Activated T-cell treated with anti-CD3 and anti-CD28 coated beads, Interleukin-2, amount 50 U/mL, for 48 hours (primary cell): ENCODE data around the gene CNPPD1.
A peak's percentile ranks its signal among the peaks of the same experiment; 100 is the strongest.

Experiments
- DNase-seq, 2 experiments: peaks; one replicate each; pipeline ENCODE4 v3.0.0-alpha.2; 2020

The CNPPD1 gene

DNA sequence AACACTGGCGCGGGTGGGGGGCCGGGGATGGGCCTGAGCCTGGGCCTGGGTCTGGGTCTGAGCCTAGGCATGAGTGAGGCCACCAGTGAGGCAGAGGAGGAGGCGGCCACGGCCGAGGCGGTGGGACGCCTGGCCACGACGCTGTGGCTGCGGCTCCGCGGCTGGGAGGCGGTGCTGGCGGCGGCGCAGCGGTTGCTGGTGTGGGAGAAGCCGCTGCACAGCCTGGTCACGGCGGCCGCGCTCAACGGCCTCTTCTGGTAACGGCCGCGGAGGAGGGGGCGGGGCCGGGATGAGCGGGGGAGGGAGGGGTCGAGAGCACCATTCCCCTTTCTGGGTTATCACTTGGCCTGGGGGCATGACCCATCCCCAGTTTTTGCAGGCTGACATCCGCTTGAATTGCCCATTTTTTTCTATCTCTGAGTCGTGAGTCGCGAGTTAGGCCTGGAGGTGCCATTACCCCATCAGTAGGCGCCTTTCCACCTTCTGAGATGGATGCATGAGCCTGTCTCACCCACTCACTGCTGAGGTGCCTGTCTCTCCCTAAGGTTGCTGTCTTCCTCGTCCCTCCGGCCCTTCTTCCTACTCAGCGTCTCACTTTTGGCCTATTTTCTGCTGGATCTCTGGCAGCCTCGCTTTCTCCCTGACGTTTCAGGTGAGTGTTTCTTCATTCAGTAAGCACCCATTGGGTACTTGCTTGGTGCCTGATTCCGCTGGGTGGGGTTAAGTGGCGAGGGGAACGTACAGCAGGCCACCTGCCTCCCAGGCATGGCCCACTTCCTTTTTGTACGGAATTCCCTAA is 1.9 kb upstream of the CNPPD1 start:
- DNase-seq: peak in 1 of 2 experiments; percentile 48

DNA sequence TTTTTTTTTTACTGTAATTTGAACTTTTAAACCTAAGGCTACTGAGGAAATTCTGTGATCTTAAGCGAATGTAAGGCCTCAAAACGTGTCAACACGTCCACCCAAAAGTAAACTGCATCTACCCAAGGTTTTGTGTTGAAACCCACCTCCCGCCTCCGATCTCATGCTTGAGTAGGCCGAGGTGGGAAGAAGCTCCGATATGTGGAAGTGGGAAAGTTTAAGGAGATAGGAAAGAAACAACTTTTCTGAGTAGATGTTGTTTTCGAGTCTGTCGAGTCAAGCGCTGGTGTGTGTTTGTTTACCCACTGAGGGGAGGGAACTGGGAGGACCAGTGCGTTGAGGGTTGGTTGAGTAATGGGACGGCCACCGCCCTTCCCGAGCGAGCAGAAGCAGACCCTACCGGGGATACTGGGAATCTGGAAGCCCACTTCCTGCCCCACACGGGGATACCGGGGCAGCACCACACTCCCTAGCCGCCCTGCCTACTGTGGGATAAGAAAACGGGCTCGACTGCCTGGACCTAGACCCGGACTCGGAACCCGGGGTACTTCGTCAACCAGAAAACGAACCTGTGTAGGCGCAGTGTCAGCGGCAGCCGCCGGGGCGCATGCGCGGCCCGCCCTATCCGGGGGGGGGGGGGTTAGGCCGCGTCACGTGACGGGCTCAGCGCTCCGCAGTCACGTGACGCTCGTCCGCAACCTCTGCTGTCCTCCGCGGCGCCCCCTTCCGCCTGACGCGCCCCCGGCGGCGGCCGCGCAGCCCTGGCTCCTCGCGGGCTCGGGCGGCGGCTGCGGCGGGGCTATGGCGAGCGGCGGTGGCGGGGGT is 1.0 kb upstream of the CNPPD1 start, which contains the start of gene RETREG2:
RETREG2 (plus strand) TSS at position 724 of the 825 bp plus-strand sequence; CDS start at position 802, 78 bp downstream.
- DNase-seq: peak; percentile 85 to 88

DNA sequence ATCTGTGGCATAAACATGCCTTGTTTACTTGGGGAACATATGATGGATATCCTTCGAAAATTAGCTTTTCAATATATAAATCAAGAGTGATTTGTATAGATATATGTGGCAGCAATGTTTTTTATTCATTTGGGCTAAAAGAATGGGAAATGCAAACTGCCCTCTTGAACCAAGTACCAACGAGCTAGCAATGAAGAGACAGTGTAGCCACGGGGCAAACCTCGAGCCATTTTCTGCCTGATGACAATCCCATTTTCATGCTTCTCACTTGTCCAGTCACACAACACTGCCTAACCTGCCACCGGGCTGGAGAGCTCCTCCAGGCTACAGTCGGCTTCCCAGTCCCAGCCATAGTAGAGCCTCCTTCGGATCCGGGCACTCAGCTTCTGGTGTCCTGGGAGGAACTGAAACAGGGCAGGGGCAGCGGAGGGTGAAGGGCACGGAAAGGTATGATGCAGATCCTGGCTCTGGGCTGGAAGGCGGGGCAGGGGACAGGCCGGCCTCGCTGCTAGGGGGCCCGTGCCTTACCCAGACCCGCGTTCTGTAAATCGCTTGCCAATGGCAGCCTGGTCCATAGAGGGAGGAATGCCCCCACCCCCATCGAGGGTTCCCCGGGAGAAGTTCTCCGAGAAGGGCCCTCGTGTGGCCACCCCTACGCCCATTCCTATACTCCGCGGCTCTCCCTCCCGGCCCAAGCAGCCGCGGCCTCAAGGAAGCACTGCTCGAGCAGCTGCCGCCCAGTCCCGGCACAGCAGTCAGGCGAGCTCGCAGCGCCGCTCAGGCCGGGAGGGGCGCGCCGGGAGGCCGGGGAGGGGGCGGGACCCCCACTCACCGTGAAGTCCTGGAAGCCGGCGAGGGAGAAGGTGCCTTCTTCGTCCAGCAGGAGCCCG is 552 bp downstream of the CNPPD1 start:
- DNase-seq: peak; percentile 53 to 58

DNA sequence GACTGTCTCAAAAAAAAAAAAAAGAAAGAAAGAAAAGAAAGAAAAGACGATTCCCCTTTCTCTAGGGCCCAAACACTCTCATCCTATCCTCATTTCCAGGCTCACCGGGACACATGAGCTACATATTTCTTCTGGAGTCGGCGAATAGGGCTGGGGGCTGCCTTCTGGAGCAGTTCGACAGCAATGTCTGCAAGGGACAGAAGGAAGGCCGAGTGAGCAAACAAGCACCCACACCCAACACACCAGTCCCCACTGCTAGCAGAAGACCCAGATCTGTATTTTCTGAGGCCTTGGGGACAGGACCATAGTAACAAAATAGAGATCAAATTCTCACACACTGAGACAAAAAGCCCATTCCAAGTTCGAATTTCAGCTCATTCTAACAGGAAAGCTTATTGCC is 1.2 kb downstream of the CNPPD1 start:
- no peak for DNase-seq

DNA sequence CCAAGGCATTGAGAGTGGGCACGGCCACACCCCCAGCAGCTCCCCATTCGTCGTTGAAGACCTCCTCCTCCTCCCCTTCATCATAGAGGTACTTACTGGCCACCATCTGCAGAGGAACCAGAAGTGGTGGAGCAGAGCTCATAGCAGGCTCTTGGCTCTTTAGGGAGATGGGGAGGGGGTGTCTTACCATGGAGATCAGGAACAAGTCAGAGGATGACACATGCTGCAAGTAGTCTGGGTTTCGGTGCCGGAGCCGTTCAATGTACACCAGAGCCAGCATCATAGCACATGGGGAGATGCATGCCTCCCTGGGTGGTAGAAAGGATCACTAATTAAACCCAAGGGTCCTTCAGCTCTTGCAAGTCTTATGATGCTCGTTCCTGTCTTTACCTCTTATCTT is 1.9 kb downstream of the CNPPD1 start:
- DNase-seq: no peak

DNA sequence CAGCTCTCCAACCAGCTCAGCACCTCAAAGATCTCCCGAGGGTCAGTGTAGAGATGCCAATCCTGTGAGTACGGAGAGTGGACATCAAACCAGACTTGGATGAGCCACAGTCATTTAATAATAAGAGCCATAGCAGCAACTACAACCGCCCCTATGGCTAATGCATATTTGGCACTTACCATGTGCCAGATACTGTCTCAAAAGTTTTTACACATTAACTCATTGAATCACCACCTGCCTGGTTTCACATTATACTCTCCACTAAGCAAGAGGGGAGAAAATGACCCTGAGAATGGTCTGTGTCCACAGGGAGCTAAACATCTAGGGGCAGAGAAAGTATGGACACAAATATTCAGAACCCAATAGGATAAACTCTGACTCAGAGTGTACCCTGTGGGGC is 2.6 kb downstream of the CNPPD1 start:
- DNase-seq: no peak

DNA sequence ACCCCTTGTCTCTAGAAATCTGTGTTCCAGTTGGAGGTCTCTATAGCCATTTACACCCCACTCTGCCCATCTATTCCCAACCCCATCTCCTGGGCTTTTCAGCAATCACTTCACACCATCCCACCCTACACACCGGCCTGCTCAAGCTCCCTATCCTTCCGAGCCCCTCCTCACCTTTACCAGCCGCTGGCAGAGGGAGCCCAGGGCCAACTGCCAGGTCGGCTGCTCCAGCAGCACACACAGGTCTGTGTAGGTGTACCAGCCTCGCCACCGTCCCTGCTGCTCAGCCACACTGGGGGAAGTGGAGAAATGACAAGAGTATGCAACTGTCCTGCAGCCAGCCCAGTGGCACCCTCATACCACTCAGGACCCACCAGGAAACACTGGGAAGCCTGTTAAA is 3.5 kb downstream of the CNPPD1 start:
- DNase-seq: no peak

DNA sequence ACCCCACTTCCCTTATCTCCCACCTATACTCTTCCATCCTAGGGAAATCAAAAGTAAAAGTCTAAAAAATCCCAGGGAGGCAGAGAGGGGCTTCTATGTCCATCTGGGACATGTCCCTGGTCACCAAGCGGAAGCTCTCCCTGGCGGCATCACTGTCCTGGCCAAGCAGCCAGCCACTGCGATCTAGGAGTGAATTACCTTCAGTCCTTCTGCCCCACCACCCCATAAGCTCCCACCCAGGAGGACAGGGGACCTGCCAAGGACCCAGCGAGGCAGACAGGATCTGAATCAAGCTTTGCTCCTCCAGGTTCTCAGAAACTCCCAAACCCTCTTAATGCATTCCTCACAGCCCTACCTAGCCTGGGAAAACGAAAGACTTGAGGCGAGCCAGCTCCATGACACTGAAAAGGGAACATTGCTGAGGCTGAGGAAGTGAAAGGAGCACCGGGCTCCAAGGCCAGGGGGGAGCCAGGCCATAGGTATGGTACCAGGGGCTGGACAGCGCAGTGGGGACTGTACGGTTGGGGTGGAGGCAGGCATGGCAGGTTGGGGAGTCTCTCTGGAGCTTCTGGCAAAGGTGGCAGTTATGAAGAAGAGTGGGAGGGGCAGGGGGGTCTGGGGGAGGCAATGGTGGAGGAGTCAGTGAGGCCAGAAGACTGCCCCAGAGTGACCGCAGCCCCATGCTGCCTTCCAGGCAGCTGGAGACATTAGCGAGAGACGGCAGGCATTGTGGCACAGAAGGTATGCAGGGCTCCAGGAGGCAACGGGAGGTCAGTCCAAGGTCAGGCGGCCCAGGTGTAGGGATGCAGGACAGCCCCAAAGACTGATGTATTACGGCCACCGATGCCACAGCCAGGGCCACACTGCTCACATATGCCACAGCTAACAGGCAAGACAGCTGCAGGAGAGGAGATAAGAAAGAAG is 4.2 kb downstream of the CNPPD1 start:
- no peak for DNase-seq

DNA sequence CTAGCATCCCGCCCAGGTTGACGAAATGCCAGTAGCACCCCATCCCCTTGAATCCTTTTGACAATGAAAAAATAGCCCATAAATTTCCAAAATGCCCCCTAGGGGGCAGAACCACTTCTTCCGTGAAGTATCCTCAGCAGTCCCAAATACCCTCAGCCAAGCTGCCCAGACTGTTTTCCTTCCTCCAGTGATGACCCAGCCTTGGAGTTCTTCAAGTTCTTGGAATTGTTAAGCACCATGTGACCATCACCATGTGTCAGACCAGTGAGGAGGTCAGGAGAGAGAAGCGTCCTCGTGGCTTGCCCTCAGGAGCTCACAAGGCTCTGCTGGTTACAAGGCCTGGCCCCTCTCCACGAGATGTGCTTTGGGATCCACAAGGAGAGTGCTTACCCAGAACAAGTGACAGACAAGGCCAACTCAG is 5.5 kb downstream of the CNPPD1 start:
- peak; percentile 35 to 37 for DNase-seq

DNA sequence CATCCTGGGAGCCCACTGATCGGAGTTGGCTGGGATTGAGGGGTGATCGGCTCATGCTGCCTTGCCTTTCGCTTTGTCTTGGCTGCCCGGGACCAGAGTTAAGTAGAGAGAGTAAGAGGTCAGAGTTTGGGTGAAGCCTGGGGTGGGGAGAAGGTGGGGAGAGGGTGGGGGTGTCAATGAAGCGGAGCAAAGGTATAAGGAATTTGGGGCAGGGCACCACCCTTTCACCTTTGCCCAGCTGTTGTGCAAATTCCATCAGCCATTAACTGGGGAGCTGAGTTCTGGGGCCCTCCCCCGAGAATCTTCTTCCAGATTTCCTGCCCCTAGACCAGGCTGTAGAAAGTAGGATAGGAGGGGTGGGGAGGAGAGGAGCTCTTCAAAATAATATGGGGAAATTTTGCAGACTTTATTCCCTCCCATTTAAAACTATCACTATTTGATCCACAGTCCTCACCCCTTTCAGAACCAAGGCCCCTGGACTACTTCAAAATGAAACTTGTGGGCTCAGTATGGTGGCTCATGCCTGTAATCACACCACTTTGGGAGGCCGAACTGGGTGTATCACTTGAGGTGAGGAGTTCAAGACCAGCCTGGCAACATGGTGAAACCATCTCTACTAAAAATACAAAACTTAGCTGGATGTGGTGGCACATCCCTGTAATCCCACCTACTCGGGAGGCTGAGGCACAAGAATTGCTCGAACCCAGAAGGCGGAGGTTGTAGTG is 6.6 kb downstream of the CNPPD1 start, which contains the start of gene SLC23A3:
SLC23A3 (minus strand) TSS at position 100 of the 725 bp plus-strand sequence; CDS start at position 55, 45 bp downstream.
- DNase-seq: peak in 1 of 2 experiments; percentile 41

DNA sequence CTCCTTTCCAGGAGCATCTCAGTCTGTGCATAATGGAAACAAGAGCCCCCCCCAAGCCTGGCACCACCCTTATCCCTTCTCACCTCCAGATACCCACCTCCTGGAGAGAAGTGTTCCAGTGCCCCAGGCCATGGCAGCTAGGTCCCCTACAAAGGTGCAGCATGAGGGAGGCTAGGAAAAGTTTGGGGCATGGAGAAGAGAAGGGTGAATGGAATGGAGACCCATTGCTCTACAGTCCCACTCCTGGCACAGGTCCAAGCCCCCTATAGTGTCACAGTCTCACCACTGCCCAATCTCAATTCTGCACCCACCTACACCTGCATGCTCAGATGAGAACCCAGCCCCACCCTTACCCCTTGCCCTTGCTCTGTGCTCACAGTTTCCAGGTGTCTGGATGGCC is 7.8 kb downstream of the CNPPD1 start:
- DNase-seq: no peak

DNA sequence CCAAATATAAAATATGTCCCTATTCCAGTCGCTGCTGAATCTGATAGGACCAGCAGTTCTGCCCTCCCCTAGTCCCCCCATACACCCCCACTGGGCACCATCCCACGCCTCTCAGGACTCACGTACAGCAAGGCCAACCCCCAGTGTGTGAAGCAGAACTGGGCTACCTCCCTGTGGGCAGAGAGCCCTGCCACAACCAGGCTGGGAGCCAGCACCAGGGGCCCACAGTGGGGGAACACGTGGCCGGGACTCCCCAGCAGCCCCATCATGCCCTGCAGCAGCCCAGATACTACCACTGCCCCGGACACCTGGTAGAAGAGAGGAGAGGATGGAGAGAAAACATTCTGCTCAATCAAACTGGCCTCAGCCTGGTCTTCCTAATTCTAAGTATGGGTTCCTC is 8.2 kb downstream of the CNPPD1 start:
- DNase-seq: no peak

DNA sequence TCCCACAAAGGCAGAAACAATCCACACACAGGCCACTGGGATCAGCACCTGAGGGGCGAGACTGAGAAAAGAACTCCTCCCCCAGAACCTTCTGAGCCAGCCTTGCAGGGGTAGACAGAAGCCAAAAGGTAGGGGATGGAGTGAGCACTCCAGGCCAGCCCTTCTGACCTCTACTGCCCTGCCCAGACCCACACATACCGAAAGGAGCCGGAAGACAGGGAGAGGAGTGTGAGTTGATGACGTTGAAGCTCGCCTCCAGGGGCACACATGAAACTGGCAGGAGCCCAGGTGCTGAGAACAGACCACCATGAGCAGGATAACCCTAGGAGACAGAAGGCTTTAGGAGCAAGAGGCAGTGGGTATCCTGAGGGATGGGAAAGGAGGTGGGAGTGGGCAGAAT is 8.7 kb downstream of the CNPPD1 start:
- no peak for DNase-seq

DNA sequence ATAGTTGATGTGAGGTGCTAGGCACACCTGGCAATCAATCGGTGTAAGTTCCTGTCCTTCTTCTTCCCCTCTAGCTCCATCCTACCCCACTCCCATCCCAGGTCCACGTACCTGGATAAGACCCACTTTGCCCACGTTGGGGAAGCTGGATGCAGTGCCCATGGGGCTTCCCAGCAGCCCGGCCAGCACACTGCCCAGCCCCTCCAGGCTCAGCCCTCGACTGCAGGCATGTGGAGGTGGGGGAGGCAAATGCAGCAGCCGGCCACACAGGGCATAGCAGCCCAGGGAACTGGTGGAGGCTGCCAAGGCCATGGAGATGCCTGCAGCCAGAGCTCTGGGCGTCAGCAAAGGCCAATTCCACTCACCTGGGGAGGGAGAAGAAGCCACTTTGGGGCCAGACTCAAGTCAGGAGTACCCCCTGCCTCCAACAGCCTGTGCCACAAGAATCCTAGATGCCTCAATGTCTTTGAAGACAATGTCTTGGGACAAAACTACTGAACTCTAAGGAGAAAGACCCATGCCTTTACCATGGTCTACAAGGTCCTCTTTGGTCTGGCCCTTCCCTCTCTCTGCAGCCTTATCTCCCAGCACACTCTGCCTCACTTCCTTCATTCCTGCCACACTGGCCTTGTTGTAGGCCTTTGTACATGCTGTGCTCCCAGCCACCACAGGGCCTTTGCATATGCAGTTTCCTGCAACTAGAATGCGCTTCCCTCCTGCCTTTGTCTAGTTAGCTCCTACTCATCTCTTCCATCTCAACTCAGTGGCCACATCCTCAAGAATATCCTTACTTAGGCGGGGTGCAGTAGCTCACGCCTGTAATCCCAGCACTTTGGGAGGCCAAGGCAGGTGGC is 11.4 kb downstream of the CNPPD1 start:
- DNase-seq: no peak

DNA sequence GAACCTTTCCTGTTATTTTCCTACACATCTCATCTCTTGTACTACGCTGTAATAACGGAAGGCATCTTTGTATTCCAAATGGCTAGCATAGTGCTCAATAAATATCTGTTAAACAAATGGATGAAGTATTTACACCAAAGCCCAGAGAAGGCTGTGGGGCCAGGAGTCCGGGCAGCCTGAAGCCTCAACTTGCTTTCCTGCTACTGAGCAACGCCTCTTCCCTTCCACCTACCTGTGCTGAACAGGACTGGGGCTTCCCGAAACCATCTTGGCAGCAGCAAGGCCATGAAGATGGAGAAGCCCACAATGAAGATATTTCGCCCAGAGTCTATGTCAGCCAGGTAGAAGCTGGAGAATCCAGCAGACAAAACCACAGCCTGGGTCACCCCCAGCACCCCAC is 13.6 kb downstream of the CNPPD1 start:
- no peak for DNase-seq

DNA sequence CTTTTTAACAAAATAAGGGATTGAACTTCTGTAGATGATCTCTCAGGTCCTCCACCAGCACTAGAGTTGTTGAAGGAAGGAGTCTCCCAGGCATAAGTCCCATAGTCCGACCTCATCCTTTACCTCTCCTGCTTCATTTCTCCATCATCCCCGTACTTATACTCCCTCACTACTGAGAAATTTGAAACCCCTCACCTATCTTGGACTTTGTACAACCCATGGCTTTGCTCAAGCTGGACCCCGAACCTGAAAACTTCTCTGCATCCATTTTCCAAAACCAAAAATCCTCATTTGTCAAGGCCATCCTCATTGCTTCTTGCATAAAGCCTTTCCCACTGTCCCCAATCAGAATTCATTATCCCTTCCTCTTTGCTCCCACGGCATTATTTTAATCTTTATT is 15.6 kb downstream of the CNPPD1 start:
- no peak for DNase-seq

DNA sequence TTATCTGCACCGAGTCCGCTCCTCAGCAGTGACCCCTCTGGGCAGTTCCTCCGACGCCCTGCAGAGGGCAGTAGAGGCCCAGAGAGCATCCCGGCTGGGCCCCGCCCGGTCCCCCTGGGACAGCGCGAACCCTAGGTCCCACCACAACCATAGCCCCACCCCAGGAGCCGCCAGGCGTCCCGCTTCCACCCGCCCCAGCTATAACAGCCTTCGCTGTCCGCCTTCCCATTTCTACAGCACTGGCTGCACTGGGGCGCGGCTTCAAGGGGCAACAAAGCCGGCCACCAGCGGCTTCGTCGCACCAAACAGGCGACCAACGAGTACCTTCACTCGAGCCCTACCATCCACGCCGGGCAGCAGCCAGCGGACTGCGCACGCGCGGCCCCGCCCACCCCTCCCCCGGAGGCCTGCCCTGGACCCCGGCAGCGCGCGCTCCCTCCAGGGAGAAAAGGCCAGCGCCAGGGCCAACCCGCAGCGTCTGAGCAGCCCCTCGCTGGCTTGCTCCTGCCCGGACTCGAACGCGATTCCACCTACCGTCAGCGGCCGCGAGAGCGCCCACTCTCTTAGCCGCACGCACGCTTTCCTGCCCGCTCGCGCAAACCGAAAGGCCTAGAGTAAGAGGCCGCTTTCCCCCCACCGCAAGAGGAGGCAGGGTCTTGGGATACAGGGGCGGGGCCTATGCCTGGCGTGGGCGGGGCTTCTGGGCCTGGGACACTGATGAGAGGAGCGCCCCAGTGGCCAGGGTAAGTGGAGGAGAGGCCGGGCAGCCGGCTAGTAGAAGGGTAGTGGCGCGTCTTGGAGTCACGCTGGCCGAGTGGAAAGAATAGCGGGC is 16.3 kb downstream of the CNPPD1 start, which contains the start of gene NHEJ1:
NHEJ1 (minus strand) TSS at position 630 of the 832 bp plus-strand sequence. CDS start 2,453 bp downstream, outside the sequence.
- peak; percentile 98 to 99 for DNase-seq

DNA sequence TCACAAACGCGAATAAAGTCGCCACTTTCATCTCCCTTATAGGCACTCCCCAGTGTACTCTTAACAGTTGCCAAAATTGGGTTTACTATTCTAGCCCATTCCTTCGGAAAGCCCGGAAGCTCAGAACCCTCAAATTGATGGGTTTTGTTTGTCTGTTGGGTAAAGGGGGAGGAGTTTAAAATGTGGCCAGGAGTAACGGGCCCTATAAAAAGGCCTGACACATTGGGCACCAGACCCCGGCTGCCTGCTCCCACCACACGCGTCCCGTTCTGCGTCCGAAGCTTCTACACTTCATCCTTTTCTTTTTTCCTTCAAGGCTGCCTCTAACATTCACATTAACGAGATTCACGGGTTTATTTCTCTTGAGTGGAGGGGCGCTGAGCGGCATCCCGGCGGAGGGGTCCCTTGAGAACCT is 16.9 kb downstream of the CNPPD1 start:
- no peak for DNase-seq

DNA sequence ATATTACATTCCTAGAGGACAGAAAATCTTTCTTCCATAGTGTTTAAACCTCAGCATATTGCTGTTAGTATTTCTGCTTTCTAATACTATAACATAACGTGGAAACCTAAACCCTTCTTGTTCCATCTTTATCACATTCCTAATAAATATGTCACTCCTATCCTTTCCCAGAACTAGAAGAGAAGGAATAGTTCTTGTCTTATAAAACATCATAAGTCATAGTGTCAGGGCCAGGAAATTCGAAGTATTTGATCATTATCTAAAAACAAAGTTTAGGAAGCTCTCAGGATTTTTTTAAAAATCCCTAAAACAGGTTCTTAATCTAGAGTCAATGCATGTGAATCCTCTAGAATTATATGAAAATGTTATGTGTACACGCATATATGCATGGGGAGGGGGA is 18.1 kb downstream of the CNPPD1 start:
- DNase-seq: no peak
